ENCODE measurements around the gene CLEC4E.

DNA sequence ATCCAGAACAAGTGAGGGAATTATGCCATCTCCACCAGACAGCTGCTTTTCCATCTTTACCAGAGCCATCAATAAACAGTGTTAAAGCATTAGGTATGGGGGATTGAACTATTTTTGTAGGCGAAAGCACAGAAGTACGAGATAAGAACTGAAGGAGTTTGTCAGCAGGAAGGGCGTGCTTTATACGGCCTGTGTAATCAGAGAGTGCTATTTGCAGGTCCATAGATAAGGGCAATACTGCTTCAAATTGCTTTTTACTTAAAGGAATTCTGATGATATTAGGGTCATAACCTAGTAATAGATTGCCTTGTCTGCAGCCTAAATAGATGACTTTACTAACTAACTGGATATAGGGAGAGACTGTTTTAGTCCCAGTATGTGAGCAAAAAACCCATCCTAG is 20.3 kb upstream of the CLEC4E start:
- no peak for TF ChIP-seq POLR2A (IDR thresholded peaks at IDR 0.05)
- TF ChIP-seq, protein P1, sequence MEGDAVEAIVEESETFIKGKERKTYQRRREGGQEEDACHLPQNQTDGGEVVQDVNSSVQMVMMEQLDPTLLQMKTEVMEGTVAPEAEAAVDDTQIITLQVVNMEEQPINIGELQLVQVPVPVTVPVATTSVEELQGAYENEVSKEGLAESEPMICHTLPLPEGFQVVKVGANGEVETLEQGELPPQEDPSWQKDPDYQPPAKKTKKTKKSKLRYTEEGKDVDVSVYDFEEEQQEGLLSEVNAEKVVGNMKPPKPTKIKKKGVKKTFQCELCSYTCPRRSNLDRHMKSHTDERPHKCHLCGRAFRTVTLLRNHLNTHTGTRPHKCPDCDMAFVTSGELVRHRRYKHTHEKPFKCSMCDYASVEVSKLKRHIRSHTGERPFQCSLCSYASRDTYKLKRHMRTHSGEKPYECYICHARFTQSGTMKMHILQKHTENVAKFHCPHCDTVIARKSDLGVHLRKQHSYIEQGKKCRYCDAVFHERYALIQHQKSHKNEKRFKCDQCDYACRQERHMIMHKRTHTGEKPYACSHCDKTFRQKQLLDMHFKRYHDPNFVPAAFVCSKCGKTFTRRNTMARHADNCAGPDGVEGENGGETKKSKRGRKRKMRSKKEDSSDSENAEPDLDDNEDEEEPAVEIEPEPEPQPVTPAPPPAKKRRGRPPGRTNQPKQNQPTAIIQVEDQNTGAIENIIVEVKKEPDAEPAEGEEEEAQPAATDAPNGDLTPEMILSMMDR (IDR thresholded peaks at IDR 0.05): no peak

All from stomach (tissue), 4 donors.